ENCODE results near the gene CFD. TPM values are rescaled to one million over a fixed set of nuclear protein-coding genes. Genes with fewer than 3 reads are reported as not detected.
A peak's percentile ranks its signal among the peaks of the same experiment; 100 is the strongest.
"Not testable (repeated sequence)": the region's sequence is repeated elsewhere in the genome, so short reads cannot be mapped to it uniquely, and the experiment has no call there.

Gene CFD
- 14.4 and 16.2 TPM in 2 replicates for total RNA-seq (2014; rRNA removed; shearing (Covaris generic))

GRCh38 chr19:858868-859843, at the start of gene CFD:
CFD (plus strand) TSS chr19:859664; CDS start chr19:859690, 26 bp downstream.
- no peak for DNase-seq (ENCODE audit: low spot score)

- DNase-seq (ENCODE audit: low spot score), result no peak
Measured at GRCh38 chr19:810077-810855, 49.2 kb upstream of the CFD start.

GRCh38 chr19:810883-811489, 48.5 kb upstream of the CFD start:
- no peak for DNase-seq (ENCODE audit: low spot score)

DNA sequence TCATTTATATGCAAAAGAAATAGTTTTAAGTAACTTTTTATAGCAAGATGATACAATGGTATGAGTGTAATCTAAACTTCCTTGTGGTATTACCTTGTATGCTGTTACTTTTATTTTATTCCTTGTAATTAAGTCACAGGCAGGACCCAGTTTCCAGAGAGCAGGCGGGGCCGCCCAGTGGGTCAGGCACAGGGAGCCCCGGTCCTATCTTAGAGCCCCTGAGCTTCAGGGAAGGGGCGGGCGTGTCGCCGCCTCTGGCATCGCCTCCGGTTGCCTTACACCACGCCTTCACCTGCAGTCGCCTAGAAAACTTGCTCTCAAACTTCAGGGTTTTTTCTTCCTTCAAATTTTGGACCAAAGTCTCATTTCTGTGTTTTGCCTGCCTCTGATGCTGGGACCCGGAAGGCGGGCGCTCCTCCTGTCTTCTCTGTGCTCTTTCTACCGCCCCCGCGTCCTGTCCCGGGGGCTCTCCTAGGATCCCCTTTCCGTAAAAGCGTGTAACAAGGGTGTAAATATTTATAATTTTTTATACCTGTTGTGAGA, 47.9 kb upstream of the CFD start:
- no peak for DNase-seq (ENCODE audit: low spot score)

DNA sequence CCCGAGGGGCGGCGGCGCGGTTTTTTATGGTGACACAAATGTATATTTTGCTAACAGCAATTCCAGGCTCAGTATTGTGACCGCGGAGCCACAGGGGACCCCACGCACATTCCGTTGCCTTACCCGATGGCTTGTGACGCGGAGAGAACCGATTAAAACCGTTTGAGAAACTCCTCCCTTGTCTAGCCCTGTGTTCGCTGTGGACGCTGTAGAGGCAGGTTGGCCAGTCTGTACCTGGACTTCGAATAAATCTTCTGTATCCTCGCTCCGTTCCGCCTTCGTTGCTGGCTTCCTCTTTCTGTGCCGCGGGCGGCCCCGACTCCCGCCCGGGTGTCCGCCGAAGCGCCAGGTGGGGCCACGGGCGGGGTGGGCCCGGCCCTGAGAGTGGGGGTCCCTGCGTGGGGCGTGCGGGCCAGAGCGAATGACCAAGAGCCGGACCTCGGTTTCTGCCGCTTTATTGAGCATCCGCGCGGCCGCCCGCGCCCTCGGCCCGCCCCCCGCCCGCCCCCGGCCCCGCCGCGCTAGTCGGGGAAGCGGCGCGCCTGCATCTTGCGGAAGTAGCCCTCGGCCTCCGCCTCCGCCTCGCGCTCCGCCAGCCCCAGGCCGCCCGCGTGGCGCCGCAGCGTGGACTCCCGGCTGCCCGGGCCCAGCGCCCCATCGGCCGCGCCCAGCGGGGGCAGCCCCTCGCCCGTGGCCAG, 47.3 kb upstream of the CFD start:
- no peak for DNase-seq (ENCODE audit: low spot score)

DNA sequence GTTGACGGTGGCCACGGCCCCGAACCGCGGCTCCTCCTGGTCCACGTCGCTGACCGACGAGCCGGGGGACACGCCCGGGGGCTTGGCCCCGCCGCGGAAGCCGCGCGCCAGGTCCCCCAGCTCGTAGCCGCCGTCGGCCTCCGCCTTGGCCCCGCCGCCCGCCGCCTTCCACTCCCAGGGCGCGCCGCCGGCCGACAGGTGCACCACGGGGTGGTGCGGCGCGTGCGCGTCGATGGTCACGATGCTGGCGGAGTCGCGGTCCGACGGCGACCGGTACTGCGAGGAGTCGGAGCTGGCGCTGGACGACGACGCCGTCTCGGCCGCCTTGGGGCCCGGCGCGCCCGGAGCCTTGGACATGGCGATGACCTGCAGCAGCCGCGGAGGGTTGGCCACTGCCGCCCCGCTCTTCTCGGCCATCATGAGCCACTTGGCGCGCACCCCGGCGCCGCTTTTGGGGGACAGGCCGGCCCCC, 46.7 kb upstream of the CFD start:
- DNase-seq (ENCODE audit: low spot score), result no peak

GRCh38 chr19:813219-814151, 46.0 kb upstream of the CFD start:
- DNase-seq (ENCODE audit: low spot score), result no peak

GRCh38 chr19:814152-815078, 45.0 kb upstream of the CFD start:
- DNase-seq (ENCODE audit: low spot score), result no peak

GRCh38 chr19:815079-815774, 44.2 kb upstream of the CFD start:
- DNase-seq (ENCODE audit: low spot score), result no peak

GRCh38 chr19:815775-816499, 43.5 kb upstream of the CFD start:
- DNase-seq (ENCODE audit: low spot score), result no peak

DNA sequence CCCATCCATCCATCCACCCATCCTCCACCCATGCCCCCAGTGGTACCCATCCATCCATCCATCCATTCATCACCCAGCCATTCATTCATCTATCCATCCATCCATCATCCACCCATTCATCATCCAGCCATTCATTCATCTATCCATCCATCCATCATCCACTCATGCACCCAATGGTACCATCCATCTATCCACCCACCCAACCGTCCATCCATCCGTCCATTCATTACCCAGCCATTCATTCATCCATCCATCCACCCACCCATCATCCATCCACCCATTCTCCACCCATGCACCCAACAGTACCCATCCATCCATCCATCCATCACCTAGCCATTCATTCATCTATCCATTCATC, 43.0 kb upstream of the CFD start:
- no peak for DNase-seq (ENCODE audit: low spot score)

- not testable (repeated sequence) for DNase-seq (ENCODE audit: low spot score)
Measured at GRCh38 chr19:820212-820611, 39.3 kb upstream of the CFD start.

DNA sequence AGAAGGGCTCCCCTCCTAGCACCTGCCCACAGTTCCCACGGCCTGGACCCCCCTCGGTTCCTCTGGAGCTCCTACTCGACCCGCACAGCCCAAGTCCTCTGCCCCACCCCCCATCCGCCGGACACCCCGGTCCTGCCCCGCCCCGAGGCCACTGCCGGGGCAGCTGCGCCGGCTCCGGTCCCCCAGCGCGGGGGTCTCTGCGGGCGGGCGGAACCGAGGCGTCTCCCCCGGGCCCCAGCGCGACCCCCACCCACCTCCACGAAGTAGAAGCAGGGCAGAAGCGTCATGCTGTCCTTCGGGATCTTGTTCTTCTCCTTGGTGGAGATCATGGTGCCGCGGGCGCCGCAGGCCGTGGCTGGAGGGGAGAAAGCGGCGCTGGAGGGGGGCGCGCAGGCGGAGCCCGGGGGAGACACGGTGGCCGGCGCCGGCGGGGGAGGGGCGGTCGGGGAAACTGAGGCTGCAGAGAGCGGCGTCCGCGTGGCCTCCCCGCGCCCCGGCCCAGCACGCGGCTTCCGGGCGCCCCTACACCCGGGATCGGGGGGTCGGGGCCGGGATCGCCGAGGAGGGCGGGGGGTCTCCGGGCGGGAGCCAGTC, 38.1 kb upstream of the CFD start:
- no peak for DNase-seq (ENCODE audit: low spot score)

GRCh38 chr19:821825-822503, 37.5 kb upstream of the CFD start, which contains the start of gene PLPPR3:
PLPPR3 (minus strand) TSS chr19:821955; CDS start chr19:821559, 396 bp downstream.
- DNase-seq (ENCODE audit: low spot score), result no peak

GRCh38 chr19:823565-824121, 35.8 kb upstream of the CFD start:
- DNase-seq (ENCODE audit: low spot score), result peak; percentile 66

DNA sequence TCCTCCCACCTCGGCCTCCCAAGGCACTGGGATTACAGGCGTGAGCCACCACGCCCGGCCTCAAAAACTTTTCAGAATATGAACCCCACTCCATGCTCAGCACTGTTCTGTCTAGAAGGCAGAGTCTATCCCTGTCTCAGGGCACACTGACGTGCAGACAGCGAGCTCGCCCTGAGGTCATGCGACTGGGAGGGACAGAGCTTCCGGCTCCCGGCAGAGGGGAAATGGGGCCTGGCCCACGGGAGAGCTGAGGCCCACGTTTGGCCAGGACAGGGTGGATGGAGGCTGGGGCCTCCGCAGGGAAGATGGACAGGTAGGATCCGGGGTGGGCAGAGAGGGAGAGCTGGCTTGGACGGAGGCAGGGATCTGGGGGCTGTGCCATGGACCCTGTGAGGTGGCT, 34.6 kb upstream of the CFD start:
- no peak for DNase-seq (ENCODE audit: low spot score)
